Motor neuron (in vitro differentiated cells): Measurements from ENCODE around the gene RFT1. TPM values are rescaled to one million over a fixed set of nuclear protein-coding genes. Genes with fewer than 3 reads are reported as not detected.
"Not testable (repeated sequence)": the region's sequence is repeated elsewhere in the genome, so short reads cannot be mapped to it uniquely, and the experiment has no call there.

Source experiments
- ATAC-seq, 8 experiments: fragments of 200-7000 bp; cut with Tn5 transposase; replicated peaks in 6 of 8; 2 replicates each; pipeline ENCODE4 v1.8.0; 2021; ENCODE audit warnings: mild to moderate bottlenecking in 8 of 8, moderate library complexity in 8 of 8
- H3K27ac ChIP-seq, 2 donors: fragments of 250-450 bp; sonication (Bioruptor Pico); 2 replicates each; pipeline ENCODE4 v1.9.0; 2021; ENCODE audit warnings: antibody characterized with exemption in 2 of 2, mild to moderate bottlenecking in 2 of 2, moderate library complexity in 1 of 2
- H3K4me1 ChIP-seq, 2 donors: fragments of 250-450 bp; sonication (Bioruptor Pico); replicated peaks in 1 of 2; 2 replicates each; pipeline ENCODE4 v1.6.1; 2021; ENCODE audit warnings: antibody characterized with exemption in 2 of 2, mild to moderate bottlenecking in 2 of 2, moderate library complexity in 1 of 2
- H3K4me3 ChIP-seq, 5 donors: fragments of 250-450 bp; sonication (Bioruptor Pico); 2 replicates each; pipeline ENCODE4 v1.9.0; 2021; ENCODE audit warnings: antibody characterized with exemption in 5 of 5, mild to moderate bottlenecking in 5 of 5, moderate library complexity in 4 of 5
- WGBS, 10 experiments: fragments of 450-650 bp; shearing (Covaris generic); methylation state at CpG; one replicate each; pipeline ENCODE4 v1.0.0; 2022; 5-methylcytosine and 5-hydroxymethylcytosine counted together
- in situ Hi-C, 9 experiments: fragments of 400-800 bp; cut with MboI; loops; one replicate each; pipeline ENCODE4 v1.15.0; 2021; ENCODE audit warnings: low sequenced_read_pairs in 9 of 9, low pct_unique_long_range_greater_than_20kb in 2 of 9; ENCODE audit not compliant: unreplicated experiment in 9 of 9
- total RNA-seq, 8 experiments: library from RNA; unstranded; fragments of 300-600 nt; gene quantifications; 2 replicates each; pipeline versions ENCODE4 v1.2.3 to v1.2.4, GENCODE V29; 2022

The RFT1 gene
- total RNA-seq, 8 experiments from 2014 or later = 6.7 to 26.6 (median 10.0) TPM

DNA sequence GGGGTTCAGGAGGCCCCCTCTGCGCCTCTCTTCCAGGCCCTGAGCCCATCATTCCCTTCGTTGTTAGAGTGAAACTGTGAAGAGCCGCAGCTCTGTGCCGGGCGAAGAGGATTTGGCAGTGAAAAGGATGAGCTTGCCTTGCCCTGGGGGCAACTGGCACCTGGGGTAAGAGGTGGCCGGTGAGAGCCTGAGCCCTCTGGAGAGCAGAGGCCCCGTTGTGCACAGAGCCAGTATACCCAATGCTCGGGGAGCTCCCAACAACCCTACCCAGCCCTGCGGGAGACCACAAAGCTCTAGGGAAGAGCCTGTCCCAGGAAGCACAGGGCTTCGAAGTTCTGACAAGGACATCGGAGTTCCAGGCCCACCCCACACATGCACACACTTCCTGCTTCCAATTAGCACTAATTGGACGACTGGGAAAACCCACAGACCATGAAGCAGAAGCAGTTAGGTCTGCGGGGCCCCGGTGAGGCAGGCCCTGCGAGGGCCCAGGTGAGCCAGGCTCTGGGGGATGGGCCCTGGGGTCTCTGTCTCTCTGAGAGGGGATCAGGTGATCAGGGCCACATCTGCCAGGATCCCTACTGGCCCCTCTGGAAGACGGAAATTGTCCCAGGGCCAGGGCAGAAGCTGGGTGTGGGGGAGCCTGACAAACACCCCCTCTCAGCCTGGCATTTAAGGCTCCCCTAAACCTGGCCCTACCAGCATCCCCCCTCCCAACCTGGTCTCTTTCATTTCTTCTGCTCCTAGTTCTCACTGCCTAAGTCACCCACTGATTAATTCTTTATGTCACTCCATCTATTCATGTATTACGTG lies 56.5 kb downstream of the RFT1 start:
- H3K4me3 ChIP-seq = no peak overlapping the region

DNA sequence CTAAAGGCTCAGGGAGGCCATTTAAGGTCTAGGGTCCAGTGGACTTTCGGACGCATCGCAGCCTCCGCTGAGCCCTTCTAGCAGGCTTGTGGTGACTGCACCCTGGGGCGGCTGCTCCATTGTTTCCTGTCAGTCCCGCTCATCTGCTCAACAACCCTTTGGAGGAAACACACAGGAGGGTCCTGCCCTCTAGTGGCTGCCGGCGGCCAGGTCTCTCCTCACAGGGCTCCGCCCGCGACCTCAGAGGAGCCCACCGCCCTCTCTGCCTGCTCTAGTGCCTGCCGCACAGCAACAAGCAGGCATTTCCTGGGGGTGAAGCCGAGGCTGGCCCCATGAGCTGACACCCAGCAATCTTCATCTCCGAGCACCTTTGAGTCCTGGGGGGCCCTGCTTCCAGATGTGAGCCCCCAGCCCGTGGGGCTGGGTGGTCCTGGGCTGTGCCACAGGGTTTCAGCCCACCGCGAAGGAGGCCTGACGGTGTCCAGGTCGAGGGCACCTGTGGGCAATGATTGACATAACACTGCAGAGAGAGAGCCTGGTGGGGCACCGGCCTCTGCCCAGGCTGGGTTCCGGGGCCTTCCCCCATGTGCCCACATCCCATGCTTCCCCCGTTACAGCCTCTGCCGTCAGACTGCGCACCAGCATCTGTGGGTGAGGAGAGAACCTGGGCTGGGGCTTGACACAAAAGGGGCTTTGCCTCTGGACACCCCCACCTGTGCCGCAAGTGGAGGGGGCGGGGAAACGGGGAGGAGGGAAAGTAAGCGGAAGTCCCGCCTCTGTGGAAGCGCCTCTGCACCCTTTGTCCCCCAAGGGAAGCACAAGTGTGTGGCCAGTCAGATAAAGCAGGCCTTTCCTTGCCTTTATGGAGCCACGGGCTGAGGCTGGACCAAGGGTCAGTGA lies 57.3 kb downstream of the RFT1 start:
- in situ Hi-C loops = loop anchor here in 1 of 9 experiments (25.0 kb wide), 1 partner anchor 186 kb away; the partner anchor contains the start of gene STIMATE
- no peak overlapping the region for H3K4me3 ChIP-seq
- H3K4me1 ChIP-seq = peaks cover 3 to 4% of the 10 kb centered on the region in 2 donors
- ATAC-seq = peak; percentile 79 to 95 (median 93)
- 5 to 26% (median 13%) methylated on average over 1 to 8 of the region's 32 CpGs; no CpG with 5 or more reads in 6 of the 10 experiments for WGBS, 10 experiments
- H3K27ac ChIP-seq = no peak overlapping the region

More for the DNA sequence above, 56.5 kb downstream of the RFT1 start:
- Histone ChIP-seq H3K27ac (no peak overlapping the region), H3K4me1 (peaks cover 3 to 4% of the 10 kb centered on the region in 2 donors)
- in situ Hi-C loops = loop anchor here in 1 of 9 experiments (25.0 kb wide), 1 partner anchor 186 kb away; the partner anchor contains the start of gene STIMATE
- WGBS, 10 experiments = 0 to 100% (median 100%) methylated on average over 1 to 5 of the region's 17 CpGs; no CpG with 5 or more reads in 5 of the 10 experiments
- ATAC-seq = peak in 1 of 8 experiments; percentile 9

DNA sequence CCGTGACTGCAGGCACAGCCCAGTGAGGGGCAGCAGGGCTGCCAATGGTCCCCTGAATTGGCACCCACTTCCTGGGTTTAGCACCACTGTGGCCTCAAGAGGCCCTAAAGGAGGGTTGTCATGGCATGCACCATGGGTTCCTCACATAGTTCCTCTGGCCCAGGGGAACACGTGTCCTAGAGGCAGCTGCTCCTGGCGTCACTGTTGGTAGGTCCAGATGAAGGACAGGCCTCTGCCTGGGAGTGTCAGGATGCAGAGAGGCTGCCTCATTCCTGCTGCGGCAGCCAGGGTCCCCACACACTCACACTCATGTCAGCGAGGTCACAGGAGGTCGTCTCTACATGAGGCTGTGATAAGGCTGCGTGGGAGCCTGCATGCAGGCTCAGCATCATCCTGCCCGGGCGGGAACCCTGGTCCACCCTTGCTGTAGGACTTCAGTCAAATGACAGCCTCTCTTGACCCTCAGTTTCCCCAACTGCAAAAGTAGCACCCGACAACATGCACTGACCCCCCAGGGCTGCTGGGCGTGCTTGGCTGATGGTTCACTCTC lies 58.3 kb downstream of the RFT1 start:
- Histone ChIP-seq H3K4me3 (no peak overlapping the region), H3K4me1 (peaks cover 4 to 9% of the 10 kb centered on the region in 2 donors), H3K27ac (no peak overlapping the region)
- 75 to 93% (median 86%) methylated on average over 2 to 3 of the region's 11 CpGs; no CpG with 5 or more reads in 7 of the 10 experiments for WGBS, 10 experiments
- ATAC-seq = no peak
- in situ Hi-C loops = loop anchor here in 1 of 9 experiments (25.0 kb wide), 1 partner anchor 185 kb away; the partner anchor contains the start of gene STIMATE

DNA sequence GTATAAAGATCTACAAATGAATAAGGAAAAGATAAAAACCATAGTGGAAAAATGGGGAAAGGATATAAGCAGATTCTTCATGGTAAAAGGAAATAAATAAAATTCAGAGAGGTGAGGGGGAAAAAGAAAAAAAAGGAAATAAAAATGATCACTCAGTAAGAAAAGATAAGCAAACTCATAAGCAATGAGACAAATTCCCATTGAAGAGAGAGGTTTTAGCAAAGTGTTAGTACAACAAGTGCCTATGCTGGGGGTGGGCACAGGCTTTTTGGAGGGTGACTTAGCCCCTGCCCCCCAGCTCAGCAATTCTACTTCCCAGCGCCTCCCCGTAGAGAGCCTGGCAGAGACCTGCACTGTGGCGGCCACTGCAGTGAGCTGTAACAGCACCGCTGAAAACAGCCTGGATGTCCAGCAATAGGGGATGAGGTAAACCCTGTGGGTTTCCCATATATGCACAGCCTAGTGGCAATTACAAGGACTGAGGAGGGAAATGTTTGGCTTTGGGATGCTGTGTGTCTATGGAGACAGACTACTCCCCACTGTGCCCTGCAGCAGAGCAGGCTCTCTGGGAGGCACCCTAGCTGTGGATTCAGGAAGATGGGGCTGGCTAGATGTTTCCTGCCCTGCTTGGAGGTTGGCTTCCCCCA lies 60.7 kb downstream of the RFT1 start:
- H3K27ac ChIP-seq = no peak overlapping the region
- H3K4me3 ChIP-seq = no peak overlapping the region
- WGBS, 10 experiments = 20 to 100% (median 47%) methylated on average over 1 to 3 of the region's 4 CpGs; no CpG with 5 or more reads in 3 of the 10 experiments
- no peak for ATAC-seq
- in situ Hi-C loops = loop anchor here in 1 of 9 experiments (25.0 kb wide), 1 partner anchor 182 kb away; the partner anchor contains the start of gene STIMATE
- peaks cover 4 to 9% of the 10 kb centered on the region in 2 donors for H3K4me1 ChIP-seq

DNA sequence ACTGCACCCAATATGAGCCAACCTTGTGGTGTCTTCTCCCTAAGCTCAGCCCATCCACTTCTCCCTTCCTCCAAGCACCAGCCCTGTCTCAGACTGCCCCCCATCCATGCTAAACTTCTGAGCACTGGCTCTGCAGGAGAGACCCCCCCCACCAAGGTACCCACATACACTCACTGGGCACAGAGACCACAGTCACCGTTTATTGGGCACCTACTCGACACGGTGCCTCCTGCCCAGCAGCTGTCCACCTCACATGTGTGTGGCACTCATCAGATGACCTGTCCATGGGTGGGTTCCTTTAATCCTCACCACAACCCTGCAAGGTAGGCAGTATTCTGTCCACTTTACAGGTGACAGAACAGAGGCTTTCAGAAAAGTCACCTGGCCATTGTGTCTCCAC lies 62.1 kb downstream of the RFT1 start:
- in situ Hi-C loops = loop anchor here in 1 of 9 experiments (25.0 kb wide), 1 partner anchor 181 kb away; the partner anchor contains the start of gene STIMATE
- H3K4me3 ChIP-seq = no peak overlapping the region
- 80 to 100% (median 100%) methylated on average over 1 to 2 of the region's 3 CpGs; no CpG with 5 or more reads in 7 of the 10 experiments for WGBS, 10 experiments
- H3K4me1 ChIP-seq = peaks cover 4 to 9% of the 10 kb centered on the region in 2 donors
- ATAC-seq = no peak
- H3K27ac ChIP-seq = no peak overlapping the region

DNA sequence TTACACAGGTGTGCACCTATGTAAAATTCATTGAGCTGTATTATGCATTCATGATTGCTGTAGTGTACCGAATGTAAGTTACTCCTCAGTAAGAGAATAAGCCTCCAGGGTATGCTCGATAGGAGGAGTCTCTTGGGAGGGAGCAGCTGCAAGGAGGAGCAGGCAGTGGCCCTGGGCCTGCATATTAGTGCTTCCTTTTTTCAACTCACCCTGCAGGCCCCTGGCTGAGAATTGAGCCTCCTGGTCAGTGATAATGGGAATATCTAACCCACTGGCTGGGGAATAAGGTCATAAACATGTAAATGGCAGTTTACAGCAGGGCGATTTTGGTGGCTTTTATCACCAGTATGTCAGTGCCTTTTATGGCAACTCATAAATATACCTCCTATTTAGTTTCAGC lies 62.7 kb downstream of the RFT1 start:
- WGBS, 10 experiments = 0 to 62% (median 18%) methylated on average over 1 to 3 of the region's 3 CpGs; no CpG with 5 or more reads in 4 of the 10 experiments
- H3K4me1 ChIP-seq = peaks cover 4 to 8% of the 10 kb centered on the region in 2 donors
- peak in 6 of 8 experiments; percentile 33 to 94 (median 74) for ATAC-seq
- H3K27ac ChIP-seq = peak overlapping the region in 1 of 2 donors; percentile 27
- H3K4me3 ChIP-seq = no peak overlapping the region
- in situ Hi-C loops = loop anchor here in 1 of 9 experiments (25.0 kb wide), 1 partner anchor 180 kb away; the partner anchor contains the start of gene STIMATE

DNA sequence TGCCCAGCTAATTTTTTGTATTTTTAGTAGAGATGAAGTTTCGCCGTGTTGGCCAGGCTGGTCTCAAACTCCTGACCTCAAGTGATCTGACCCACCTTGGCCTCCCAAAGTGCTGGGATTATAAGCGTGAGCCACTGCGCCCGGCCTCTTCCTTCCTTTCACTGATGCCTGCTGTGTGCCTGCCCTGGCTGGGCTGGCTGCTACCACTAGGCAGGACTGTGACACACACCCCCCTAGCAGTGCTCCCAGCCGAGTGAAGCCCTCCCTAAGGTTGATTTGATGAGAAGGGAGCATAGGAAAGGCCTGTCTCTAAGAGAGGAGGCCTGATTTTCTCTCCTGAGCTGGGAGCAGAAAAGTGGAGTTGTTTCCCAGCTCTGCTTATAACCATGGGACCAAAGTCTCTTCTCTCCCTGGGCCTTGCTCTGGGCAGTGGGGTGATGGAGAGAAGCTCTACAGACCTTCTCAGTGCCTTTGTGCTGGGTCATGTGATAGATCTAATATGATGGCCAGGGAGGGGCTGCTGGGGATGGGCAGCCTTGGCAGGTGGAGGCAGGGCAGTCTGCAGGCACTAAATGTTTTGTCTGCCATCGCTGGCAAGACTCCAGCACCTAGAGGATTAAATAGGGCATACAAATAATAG lies 64.3 kb downstream of the RFT1 start:
- in situ Hi-C loops = loop anchor here in 1 of 9 experiments (25.0 kb wide), 1 partner anchor 179 kb away; the partner anchor contains the start of gene STIMATE
- no peak overlapping the region for H3K4me3 ChIP-seq
- no peak for ATAC-seq
- H3K27ac ChIP-seq = no peak overlapping the region
- H3K4me1 ChIP-seq = peaks cover 0 to 6% of the 10 kb centered on the region in 2 donors
- 50 to 100% (median 85%) methylated on average over 1 to 4 of the region's 7 CpGs; no CpG with 5 or more reads in 4 of the 10 experiments for WGBS, 10 experiments

DNA sequence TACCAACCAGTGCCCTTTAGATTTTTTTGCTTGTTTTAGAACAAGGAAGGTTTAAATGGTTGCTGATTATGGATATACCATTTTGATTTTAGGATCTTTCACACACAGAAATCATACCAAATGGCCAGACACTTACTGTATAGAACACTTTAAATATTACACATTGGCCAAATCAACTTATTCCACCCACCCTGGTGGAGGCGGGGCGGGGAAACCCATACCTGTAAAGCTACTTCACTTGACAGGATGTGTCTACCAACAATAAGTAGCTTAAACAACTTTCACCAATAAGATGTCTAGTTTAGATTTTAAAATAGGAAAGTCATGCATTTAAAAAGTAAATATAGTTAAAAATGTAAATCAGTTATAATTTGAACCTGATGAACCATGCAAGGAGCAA lies 67.3 kb downstream of the RFT1 start:
- Histone ChIP-seq H3K4me3 (no peak overlapping the region), H3K27ac (no peak overlapping the region), H3K4me1 (peaks cover 0 to 6% of the 10 kb centered on the region in 2 donors)
- no peak for ATAC-seq
- WGBS, 10 experiments = 50 to 100% (median 85%) methylated on average over 1 to 2 of the region's 2 CpGs; no CpG with 5 or more reads in 4 of the 10 experiments
- in situ Hi-C loops = loop anchor here in 1 of 9 experiments (25.0 kb wide), 1 partner anchor 176 kb away; the partner anchor contains the start of gene STIMATE

DNA sequence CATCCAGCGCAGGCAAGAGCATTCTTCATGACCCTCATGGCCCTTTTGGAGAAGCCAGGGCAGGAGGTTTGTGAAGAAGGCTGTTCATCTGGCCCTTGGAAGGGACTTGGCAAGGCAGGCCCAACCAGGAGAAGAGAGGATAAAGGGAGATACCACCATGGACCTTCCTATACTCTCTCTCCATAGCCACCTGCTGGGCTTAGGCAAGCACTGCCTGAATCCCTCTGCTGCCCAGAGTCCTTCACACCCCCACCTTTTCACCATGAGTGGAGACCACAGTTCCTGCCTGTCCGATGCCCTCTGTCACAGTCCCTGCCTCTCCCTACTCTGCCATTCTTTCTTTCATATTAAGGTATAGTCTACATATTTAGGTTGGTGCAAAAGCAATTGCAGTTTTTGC lies 73.8 kb downstream of the RFT1 start:
- in situ Hi-C loops = loop anchor here in 1 of 9 experiments (25.0 kb wide), 1 partner anchor 169 kb away; the partner anchor contains the start of gene STIMATE
- peak in 3 of 8 experiments; percentile 43 to 95 (median 56) for ATAC-seq
- no peak overlapping the region for H3K27ac ChIP-seq
- 63 to 100% (median 83%) methylated on average over 1 to 2 of the region's 2 CpGs; no CpG with 5 or more reads in 3 of the 10 experiments for WGBS, 10 experiments
- H3K4me1 ChIP-seq = no peaks in the 10 kb centered on the region
- no peak overlapping the region for H3K4me3 ChIP-seq

DNA sequence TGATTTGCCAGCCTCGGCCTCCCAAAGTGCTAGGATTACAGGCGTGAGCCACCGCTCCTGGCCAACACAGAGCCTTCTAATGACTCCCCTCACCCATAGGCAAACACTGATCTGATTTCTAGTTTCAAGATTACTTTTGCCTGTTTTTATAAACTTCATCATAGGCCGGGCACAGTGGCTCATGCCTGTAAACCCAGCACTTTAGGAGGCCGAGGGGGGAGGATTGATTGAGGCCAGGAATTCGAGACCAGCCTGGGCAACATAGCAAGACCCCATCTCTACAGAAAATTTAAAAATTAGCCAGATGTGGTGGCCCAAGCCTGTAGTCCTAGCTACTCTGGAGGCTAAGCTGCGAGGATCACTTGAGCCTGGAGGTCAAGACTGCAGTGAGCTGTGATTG lies 76.0 kb downstream of the RFT1 start:
- H3K4me1 ChIP-seq, H3K4me3 ChIP-seq, H3K27ac ChIP-seq, ATAC-seq: not testable (repeated sequence)
- in situ Hi-C loops = loop anchor here in 1 of 9 experiments (25.0 kb wide), 1 partner anchor 167 kb away; the partner anchor contains the start of gene STIMATE
- WGBS, 10 experiments = 57 to 100% (median 86%) methylated on average over 1 to 5 of the region's 7 CpGs; no CpG with 5 or more reads in 2 of the 10 experiments

DNA sequence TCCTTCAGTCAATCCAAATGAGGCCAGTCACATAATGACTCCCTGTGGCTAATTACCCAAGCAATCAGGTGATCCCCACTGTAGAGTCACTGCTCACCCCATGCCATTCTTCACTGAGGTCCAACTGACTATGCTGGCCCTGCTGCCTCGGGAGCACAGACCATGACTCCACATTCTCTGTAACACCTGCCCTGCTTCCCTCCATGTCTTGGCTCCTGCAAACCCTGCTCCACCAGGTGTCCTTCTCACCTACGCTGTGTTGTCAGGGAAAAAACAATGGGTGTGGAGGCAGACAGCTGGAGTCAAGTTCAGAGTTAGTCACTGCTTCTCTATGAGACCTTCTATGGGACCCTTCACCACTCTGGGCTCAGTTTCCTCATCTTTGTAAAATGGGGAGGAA lies 78.3 kb downstream of the RFT1 start:
- whole genome bisulfite sequencing, 10 experiments = 68 to 100% (median 88%) methylated on average over 1 to 2 of the region's 2 CpGs; no CpG with 5 or more reads in 3 of the 10 experiments
- no peak for ATAC-seq
- Histone ChIP-seq H3K27ac (no peak overlapping the region), H3K4me3 (no peak overlapping the region), H3K4me1 (no peaks in the 10 kb centered on the region)
- in situ Hi-C loops = loop anchor here in 1 of 9 experiments (25.0 kb wide), 1 partner anchor 165 kb away; the partner anchor contains the start of gene STIMATE
